ENCODE data around the gene SLC35F2. TPM values are rescaled to one million over a fixed set of nuclear protein-coding genes. Genes with fewer than 3 reads are reported as not detected.
A peak's percentile ranks its signal among the peaks of the same experiment; 100 is the strongest.
"Not testable (repeated sequence)": the region's sequence is repeated elsewhere in the genome, so short reads cannot be mapped to it uniquely, and the experiment has no call there.

Gene SLC35F2
- total RNA-seq, 1 donor, result 9.9 TPM

- no peak overlapping the region for H3K4me3 ChIP-seq (ENCODE audit: low read depth, low read length)
- DNase-seq (ENCODE audit: low read depth), result no peak
- TF ChIP-seq CTCF (IDR thresholded peaks at IDR 0.05; ENCODE audit: insufficient read depth, low read length), result no peak
Measured at GRCh38 chr11:107860688-107861087, 2.1 kb upstream of the SLC35F2 start.

- H3K4me3 ChIP-seq (ENCODE audit: low read depth, low read length), result not testable (repeated sequence)
Measured at GRCh38 chr11:107860240-107860620, 1.6 kb upstream of the SLC35F2 start.

GRCh38 chr11:107859459-107860239 is 1.1 kb upstream of the SLC35F2 start:
- peak overlapping the region; percentile 76 for H3K4me3 ChIP-seq (ENCODE audit: low read depth, low read length)
- TF ChIP-seq CTCF (IDR thresholded peaks at IDR 0.05; ENCODE audit: insufficient read depth, low read length), result no peak
- DNase-seq (ENCODE audit: low read depth), result peak; percentile 24

More at GRCh38 chr11:107860240-107860620, 1.6 kb upstream of the SLC35F2 start:
- DNase-seq (ENCODE audit: low read depth), result not testable (repeated sequence)

- no peak for TF ChIP-seq CTCF (IDR thresholded peaks at IDR 0.05; ENCODE audit: insufficient read depth, low read length)
- DNase-seq (ENCODE audit: low read depth), result peak; percentile 21
Measured at GRCh38 chr11:107857550-107858216, 904 bp downstream of the SLC35F2 start.

GRCh38 chr11:107856981-107857517 is 1.5 kb downstream of the SLC35F2 start:
- DNase-seq (ENCODE audit: low read depth), result no peak
- no peak for TF ChIP-seq CTCF (IDR thresholded peaks at IDR 0.05; ENCODE audit: insufficient read depth, low read length)
- no peak overlapping the region for H3K4me3 ChIP-seq (ENCODE audit: low read depth, low read length)

More at GRCh38 chr11:107857550-107858216, 904 bp downstream of the SLC35F2 start:
- H3K4me3 ChIP-seq (ENCODE audit: low read depth, low read length), result peak overlapping the region; percentile 76

GRCh38 chr11:107856180-107856980 is 2.2 kb downstream of the SLC35F2 start:
- DNase-seq (ENCODE audit: low read depth), result no peak
- no peak overlapping the region for H3K4me3 ChIP-seq (ENCODE audit: low read depth, low read length)
- TF ChIP-seq CTCF (IDR thresholded peaks at IDR 0.05; ENCODE audit: insufficient read depth, low read length), result no peak

All from fibroblast of the aortic adventitia (primary cell).